ENCODE results near the gene PGM2L1.
"Not testable (repeated sequence)": the region's sequence is repeated elsewhere in the genome, so short reads cannot be mapped to it uniquely, and the experiment has no call there.

Gene PGM2L1

DNA sequence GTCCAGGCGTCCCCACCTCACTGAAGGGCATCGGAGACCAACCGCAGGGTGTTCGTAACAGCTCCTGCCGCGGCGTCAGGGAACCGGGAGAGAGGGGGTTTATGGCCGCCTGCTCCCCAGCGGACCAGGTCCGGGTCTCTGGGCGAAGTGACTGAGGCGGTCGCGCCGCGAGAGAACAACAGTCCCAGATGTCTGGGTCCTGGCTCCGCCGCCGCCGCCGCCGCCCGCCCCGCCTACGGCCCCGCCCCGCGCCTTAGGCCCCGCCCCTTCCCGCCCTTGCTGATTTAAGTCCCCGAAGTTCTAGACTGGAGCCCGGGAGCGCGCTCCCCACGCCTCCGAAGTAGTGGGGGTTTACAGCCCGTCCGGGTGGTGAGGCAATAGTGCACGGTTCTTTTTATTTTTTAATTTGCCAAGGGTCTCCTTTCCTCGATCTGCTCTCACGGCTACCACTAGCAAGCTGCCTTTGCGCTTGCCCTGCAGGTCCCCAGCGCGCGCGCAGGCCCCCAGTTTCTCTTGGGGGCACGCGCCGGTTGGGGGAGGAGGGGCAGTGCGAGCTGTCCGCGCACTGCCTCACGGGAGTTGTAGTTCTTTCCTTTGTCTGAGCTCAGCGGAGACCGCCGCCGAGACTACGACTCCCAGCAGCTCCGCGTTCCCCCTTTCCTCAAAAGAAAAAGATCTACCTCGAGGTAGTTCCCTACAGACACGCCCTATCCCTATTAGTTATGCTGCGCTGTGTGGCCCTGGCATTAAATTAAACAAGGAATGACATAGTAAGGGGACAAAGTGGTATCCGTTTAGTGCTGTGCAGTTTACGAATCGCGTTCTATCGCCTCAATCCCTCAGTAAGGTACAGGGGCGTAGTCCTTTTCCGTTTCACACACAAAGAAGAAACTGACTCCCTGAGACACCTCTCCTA lies at the start of gene PGM2L1:
PGM2L1 (minus strand) TSS at position 190 of the 916 bp plus-strand sequence. CDS start 272 bp downstream, outside the sequence.
- DNase-seq (ENCODE audit: low read depth), result peak; percentile 91

- DNase-seq (ENCODE audit: low read depth), result no peak
These were observed 49.5 kb upstream of the PGM2L1 start for GRCh38 chr11:74447720-74448119.

DNA sequence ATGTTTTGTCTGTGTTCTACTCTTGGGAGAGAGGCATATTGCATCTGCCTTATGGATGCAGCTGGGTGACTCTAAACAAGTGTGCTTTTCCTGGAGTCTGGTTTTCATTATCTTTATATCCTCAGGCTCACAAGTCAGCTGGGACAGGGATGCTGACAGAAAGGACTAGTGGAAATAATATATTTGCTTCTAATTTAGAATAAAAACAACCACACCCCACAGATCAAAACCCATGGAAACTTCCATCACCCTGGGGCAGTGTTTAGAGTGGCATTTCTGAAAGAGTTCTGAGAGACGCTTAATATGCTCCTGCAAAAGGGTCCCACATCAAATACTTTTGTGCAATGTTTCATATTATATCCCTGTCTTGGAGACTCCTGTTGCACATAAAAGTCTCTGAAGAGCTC lies 48.3 kb upstream of the PGM2L1 start:
- no peak for DNase-seq (ENCODE audit: low read depth)

GRCh38 chr11:74444173-74444826 lies 46.1 kb upstream of the PGM2L1 start:
- no peak for DNase-seq (ENCODE audit: low read depth)

DNA sequence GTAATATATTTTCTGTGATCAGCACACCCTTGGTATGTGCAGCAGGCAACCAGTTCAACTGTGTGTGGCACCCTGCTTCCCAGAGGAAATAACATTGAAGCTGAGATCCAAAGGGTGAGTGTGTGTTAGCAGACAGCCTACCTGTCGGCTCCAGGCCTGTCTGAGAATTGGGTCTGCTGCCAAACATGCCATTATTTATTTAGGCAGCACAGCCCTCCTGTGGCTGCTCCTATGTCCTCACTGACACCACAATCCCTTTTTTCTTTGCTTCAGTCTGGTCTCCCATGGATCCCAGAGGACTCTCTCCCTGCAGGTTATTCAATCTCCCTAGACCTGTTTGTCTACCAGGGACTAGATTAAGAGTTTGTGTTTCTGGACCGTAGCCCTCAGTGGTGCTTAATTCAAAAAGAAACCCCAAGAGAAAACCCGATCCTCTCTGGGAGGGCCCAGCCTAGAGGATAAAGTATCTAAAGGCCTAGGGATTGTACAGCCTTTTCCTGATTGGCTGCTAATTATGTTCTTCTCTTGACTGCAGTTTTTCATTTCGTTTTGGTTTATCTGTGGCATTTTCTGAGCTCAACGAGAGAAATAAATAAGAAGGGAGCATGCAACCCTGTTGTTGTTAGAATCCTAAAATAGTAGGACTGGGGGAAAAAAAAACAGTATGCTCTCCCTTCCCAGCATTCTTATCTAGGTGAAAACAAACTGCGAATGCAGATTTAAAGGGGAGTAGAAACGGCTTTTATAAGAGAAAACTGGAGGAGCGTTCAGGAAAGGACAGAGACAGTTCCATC lies 45.0 kb upstream of the PGM2L1 start:
- DNase-seq (ENCODE audit: low read depth), result no peak

DNA sequence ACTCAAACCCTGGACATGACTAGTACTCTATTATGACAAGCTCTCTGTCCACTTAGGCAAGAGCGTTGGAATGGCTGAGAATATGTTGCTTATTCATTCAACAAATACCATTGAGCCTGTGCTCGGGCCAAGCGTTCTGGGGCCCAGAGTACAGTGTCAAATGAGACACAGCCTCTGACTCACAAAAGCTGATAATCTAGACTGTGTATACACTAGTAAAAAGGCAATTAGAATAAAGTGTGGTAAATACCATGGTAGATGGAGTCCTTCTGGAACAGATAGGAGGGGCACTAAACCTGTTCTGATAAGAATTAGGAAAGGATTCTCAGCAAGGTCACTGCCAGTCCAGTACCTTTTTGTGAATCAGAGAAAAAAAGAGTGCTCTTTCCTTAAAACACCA lies 44.4 kb upstream of the PGM2L1 start:
- no peak for DNase-seq (ENCODE audit: low read depth)

DNA sequence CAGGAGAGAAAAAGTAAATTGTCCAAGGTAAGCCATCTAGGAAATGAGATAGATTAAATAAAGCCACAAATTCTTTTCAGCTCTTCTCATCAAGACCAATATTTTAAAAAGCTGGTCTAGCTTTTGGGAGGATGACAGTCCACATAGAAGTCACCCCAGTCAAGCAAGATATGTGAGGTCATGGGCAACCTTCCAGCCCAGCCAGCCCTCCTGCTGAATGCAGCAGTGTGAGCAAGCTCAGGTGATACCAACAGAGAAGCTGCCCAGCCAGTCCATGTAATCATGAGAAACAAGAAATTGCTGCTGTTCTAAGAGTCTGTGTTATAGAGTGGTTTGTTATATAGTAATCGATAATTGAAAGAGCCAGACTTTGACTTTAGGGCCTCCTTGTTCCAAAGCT lies 40.4 kb upstream of the PGM2L1 start:
- no peak for DNase-seq (ENCODE audit: low read depth)

DNA sequence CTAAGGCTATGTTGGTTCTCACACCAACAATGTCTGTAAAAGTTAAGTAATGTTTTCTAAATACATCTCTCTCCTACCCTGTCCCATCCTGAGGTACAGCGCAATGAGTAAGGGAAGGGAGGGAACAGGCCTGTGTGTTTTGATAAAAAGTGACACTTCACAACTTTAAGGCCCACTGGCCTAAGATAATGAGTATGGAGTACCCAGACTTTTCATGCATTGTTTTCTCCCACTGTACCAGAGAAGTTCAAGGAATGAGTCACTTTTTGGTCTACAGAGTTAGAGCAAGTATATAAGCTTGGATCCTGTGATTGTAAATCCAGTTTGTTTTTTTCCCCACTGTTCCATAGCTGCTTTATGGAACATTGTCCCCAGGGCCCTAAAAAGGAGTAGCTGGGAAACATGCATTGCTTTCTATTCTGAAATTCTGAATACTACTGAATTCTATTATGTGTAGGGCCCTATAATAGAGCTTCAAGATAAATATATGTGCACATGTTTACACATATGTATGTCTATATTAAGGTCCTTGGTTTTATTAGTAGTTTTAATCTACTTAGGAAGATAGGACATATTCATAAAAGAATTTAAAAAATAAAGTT lies 39.3 kb upstream of the PGM2L1 start:
- DNase-seq (ENCODE audit: low read depth), result no peak

GRCh38 chr11:74434528-74434927 lies 36.3 kb upstream of the PGM2L1 start:
- DNase-seq (ENCODE audit: low read depth), result no peak

DNA sequence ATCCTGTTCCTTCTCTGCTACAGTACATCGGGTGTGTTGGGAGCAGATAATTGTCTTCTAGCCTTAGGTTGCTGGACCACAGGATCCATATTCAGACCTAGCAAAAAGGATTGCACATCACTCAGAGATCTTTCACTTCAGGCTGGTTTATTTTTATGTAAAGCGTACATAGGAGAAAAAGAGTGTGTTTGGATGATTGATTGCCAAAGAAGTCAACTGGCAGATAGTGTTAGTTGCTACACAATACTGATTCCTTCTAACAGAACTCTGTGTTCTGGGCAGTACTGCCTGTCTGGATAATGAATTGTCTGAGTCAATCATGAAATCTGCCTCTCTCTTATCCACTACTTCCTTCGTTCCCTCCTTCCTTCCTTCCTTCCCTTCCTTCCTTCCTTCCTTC lies 31.0 kb upstream of the PGM2L1 start:
- no peak for DNase-seq (ENCODE audit: low read depth)

GRCh38 chr11:74427384-74427886 lies 29.2 kb upstream of the PGM2L1 start:
- no peak for DNase-seq (ENCODE audit: low read depth)

GRCh38 chr11:74425100-74425499 lies 26.9 kb upstream of the PGM2L1 start:
- DNase-seq (ENCODE audit: low read depth), result no peak

DNA sequence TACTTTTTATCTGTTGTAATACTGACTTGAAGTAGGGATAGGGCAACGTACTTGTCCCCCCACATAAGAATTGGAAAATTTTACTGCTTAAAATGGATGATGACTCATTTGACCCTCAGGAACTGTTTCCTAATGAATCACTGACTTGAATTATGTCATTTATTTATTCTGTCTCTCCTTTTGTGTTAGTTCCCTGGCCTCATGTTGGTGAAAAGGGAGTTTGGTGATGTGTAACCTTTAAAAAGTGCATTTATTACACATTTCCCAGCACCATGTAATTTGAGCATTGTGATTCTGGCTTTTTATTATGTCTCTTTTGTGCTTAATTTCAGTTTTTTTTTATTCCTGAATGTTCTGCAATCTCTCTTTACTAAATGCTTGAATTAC lies 20.3 kb upstream of the PGM2L1 start:
- DNase-seq (ENCODE audit: low read depth), result no peak

- DNase-seq (ENCODE audit: low read depth), result no peak
These were observed 19.8 kb upstream of the PGM2L1 start for GRCh38 chr11:74417860-74418508.

DNA sequence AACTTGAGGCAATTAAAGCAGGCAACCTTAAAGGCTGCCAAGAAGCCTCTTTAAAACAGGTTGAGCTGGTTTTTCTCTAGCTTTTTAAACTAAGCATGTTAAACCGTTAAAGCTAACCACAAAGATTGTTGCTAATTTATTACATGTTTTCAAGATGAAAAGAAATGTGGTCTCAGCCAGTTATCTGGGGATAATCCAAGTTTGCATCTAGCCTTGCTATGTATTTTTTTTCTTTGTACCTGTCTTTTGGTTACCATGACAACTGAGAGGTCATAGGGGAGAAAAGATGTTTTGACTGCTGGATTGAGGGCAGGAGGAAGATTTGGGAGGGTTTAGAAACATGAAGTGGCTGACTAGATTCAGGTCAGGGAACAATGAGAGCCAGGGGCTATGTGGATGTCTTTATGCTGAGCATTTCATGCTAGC lies 19.2 kb upstream of the PGM2L1 start:
- no peak for DNase-seq (ENCODE audit: low read depth)

DNA sequence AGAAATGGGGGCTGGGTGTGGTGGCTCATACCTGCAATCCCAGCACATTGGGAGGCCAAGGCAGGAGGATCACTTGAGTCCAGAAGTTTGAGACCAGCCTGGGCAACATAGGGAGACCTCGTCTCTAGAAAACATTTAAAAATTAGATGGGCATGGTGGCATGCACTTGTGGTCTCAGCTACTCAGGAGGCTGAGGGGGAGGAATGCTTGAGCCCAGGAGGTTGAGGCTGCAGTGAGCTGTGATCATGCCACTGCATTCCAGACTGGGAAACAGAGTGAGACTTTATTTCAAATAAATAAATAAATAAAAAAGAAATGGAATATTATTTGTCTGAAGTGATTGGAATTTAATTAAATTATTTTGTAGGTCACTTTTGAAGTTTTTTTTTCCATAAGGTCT lies 18.7 kb upstream of the PGM2L1 start:
- not testable (repeated sequence) for DNase-seq (ENCODE audit: low read depth)

- no peak for DNase-seq (ENCODE audit: low read depth)
These were observed 14.6 kb upstream of the PGM2L1 start for GRCh38 chr11:74412733-74413359.

- no peak for DNase-seq (ENCODE audit: low read depth)
These were observed 14.1 kb upstream of the PGM2L1 start for GRCh38 chr11:74412321-74412720.

- DNase-seq (ENCODE audit: low read depth), result no peak
These were observed 11.4 kb upstream of the PGM2L1 start for GRCh38 chr11:74409633-74410032.

DNA sequence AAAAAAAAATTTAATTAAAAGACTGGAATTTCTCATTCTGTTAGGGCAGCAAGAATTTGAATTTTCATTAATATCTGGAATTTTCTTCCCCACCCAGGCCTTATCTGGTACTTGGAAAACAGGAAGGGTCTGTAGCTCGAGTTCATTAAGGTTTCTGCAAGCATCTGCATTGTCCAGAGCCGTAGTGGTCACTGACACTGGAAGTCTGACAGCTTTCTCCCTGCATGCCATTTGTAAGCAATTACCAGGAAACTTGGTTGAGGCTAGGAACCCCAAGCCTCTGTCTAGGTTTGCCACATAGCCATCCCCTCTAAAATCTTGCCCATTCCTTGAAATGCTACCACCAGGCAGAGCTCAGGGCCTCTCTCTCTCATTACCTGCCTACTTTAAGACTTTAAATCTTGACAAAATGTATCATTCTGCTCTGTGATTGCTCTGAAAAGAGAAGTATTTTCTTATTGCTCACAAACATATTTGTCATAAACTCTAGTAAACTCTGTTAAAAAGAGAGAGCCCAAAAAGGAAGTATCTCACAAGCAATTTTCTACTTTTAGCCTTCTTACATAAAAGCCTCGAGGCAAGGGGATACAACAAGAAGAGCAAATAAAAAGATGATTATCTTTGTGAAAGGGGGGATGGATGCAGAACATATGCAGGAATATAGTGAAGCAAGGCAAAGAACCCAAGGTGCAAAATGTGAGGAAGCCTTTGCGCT lies 5.5 kb upstream of the PGM2L1 start:
- no peak for DNase-seq (ENCODE audit: low read depth)

Data from stimulated activated CD4-positive, alpha-beta T cell treated with anti-CD3 and anti-CD28 coated beads, Interleukin-2, amount 100 ng/mL, for 4 hours (primary cell).